ENCODE measurements around the gene TSPAN18. TPM values are rescaled to one million over a fixed set of nuclear protein-coding genes. Genes with fewer than 3 reads are reported as not detected.

The TSPAN18 gene
- total and polyA plus RNA-seq, 2 of the 4 experiments (the other 2 are of a cell fraction): 0.36 to 1.1 TPM

- H3K4me3 ChIP-seq (ENCODE audit: insufficient read depth, low read depth, low read length): no peak overlapping the region
- H4K5ac ChIP-seq (ENCODE audit: low read depth, low read length): no peak overlapping the region
- H3K27me3 ChIP-seq (ENCODE audit: control insufficient read depth, insufficient read depth, low read length): no peaks in the 10 kb centered on the region
- dilution Hi-C loops (cut with HindIII; ENCODE audit: low sequenced_read_pairs, unreplicated experiment) (no loop called here), in situ Hi-C loops (cut with MboI; ENCODE audit: low sequenced_read_pairs) (no loop called here), intact Hi-C loops (cut with micrococcal nuclease) (no loop called here)
- H4K20me1 ChIP-seq (ENCODE audit: insufficient read depth, low read length): peaks cover 75% of the 10 kb centered on the region
- H2AFZ ChIP-seq (replicated peaks; ENCODE audit: low read length, poor library complexity): no peak overlapping the region
- peaks cover 7% of the 10 kb centered on the region for H3K9me1 ChIP-seq (ENCODE audit: insufficient read depth, low read length)
- no peak overlapping the region for H3K18ac ChIP-seq (ENCODE audit: low read depth, low read length)
- no peak for ATAC-seq (ENCODE audit: low read depth)
- H3K56ac ChIP-seq (ENCODE audit: extremely low read depth, insufficient read depth, low read length): no peak overlapping the region
- TF ChIP-seq, protein P1, sequence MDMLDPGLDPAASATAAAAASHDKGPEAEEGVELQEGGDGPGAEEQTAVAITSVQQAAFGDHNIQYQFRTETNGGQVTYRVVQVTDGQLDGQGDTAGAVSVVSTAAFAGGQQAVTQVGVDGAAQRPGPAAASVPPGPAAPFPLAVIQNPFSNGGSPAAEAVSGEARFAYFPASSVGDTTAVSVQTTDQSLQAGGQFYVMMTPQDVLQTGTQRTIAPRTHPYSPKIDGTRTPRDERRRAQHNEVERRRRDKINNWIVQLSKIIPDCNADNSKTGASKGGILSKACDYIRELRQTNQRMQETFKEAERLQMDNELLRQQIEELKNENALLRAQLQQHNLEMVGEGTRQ (IDR thresholded peaks at IDR 0.05; ENCODE audit: low read depth, low read length): no peak
- TF ChIP-seq POLR2A (IDR thresholded peaks at IDR 0.05; ENCODE audit: low read depth, low read length): no peak
- no peak for TF ChIP-seq MAZ (IDR thresholded peaks at IDR 0.05; ENCODE audit: borderline replicate concordance, low read depth, low read length)
- no peak for TF ChIP-seq RFX5 (IDR thresholded peaks at IDR 0.05; ENCODE audit: low read depth, low read length)
- no peak for TF ChIP-seq FOS (IDR thresholded peaks at IDR 0.05; ENCODE audit: low read depth, low read length)
- no peak for TF ChIP-seq CHD1 (IDR thresholded peaks at IDR 0.05; ENCODE audit: low read depth, low read length)
- TF ChIP-seq, protein P2, sequence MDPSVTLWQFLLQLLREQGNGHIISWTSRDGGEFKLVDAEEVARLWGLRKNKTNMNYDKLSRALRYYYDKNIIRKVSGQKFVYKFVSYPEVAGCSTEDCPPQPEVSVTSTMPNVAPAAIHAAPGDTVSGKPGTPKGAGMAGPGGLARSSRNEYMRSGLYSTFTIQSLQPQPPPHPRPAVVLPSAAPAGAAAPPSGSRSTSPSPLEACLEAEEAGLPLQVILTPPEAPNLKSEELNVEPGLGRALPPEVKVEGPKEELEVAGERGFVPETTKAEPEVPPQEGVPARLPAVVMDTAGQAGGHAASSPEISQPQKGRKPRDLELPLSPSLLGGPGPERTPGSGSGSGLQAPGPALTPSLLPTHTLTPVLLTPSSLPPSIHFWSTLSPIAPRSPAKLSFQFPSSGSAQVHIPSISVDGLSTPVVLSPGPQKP (IDR thresholded peaks at IDR 0.05; ENCODE audit: borderline replicate concordance, low read depth, low read length): no peak
- no peak for TF ChIP-seq SMC3 (IDR thresholded peaks at IDR 0.05; ENCODE audit: low read depth, low read length)
- no peak for TF ChIP-seq CTCF (conservative IDR thresholded peaks at IDR 0.05; ENCODE audit: low read depth, low read length)
- no peak for TF ChIP-seq RCOR1 (IDR thresholded peaks at IDR 0.05; ENCODE audit: insufficient replicate concordance, low read length)
- no peak for TF ChIP-seq CEBPB (IDR thresholded peaks at IDR 0.05; ENCODE audit: low read depth, low read length)
- TF ChIP-seq RAD21 (IDR thresholded peaks at IDR 0.05; ENCODE audit: low read length): no peak
- no peak for TF ChIP-seq MAFK (IDR thresholded peaks at IDR 0.05; ENCODE audit: low read depth, low read length)
- no peak for TF ChIP-seq BHLHE40 (IDR thresholded peaks at IDR 0.05; ENCODE audit: low read depth, low read length)
- no peak for TF ChIP-seq MXI1 (IDR thresholded peaks at IDR 0.05; ENCODE audit: borderline replicate concordance, low read depth, low read length)
- no peak for TF ChIP-seq NFE2L2 (IDR thresholded peaks at IDR 0.05; ENCODE audit: low read depth, low read length)
- H3K23ac ChIP-seq (ENCODE audit: low read depth, low read length): no peak overlapping the region
- no peak overlapping the region for H4K8ac ChIP-seq (ENCODE audit: low read depth in 2 of 2, low read length in 2 of 2)
- WGBS, 2 experiments (ENCODE audit: extremely low coverage in 2 of 2, insufficient read length in 1 of 2): 43% methylated on average over 1 of the region's 7 CpGs; no CpG with 5 or more reads in 1 of the 2 experiments
- H2BK5ac ChIP-seq (ENCODE audit: low read depth, low read length, poor library complexity, severe bottlenecking): no peak overlapping the region
- ChIA-PET POLR2A (ENCODE audit: unreplicated experiment) (no interaction called here), CTCF (interaction anchor here (0.9 kb wide), 1 partner anchor 162 kb away, joined by 4 read pairs; no protein-coding TSS in a partner anchor)
- peak; percentile 10 for DNase-seq
- no peak overlapping the region for H2AK5ac ChIP-seq (ENCODE audit: low read depth, low read length)
- no TSS peak for BruUV-seq (replicated peaks)
- no peak overlapping the region for H2BK20ac ChIP-seq (ENCODE audit: low read depth, low read length)
- H3K27ac ChIP-seq (ENCODE audit: insufficient read depth, low read length): no peak overlapping the region
- no peak overlapping the region for H2BK15ac ChIP-seq (ENCODE audit: low read depth, low read length)
- H3K36me3 ChIP-seq (ENCODE audit: control insufficient read depth, insufficient read depth, low read length): peaks cover 29% of the 10 kb centered on the region; the same call in 1 of the 2 replicates
- H2BK120ac ChIP-seq (ENCODE audit: low read depth, low read length): no peak overlapping the region
- H3K79me1 ChIP-seq (ENCODE audit: low read depth in 1 of 2, low read length in 2 of 2): peaks cover 14 to 43% of the 10 kb centered on the region in 2 experiments
- no peaks in the 10 kb centered on the region for H3K9me3 ChIP-seq (ENCODE audit: control insufficient read depth, insufficient read depth, low read length)
- no peak overlapping the region for H3K4me2 ChIP-seq (ENCODE audit: low read depth, low read length)
- no peak overlapping the region for H3K9ac ChIP-seq (ENCODE audit: low read depth, low read length)
- H3K14ac ChIP-seq (replicated peaks; ENCODE audit: low read depth, low read length): no peak overlapping the region
- H2AK9ac ChIP-seq (replicated peaks; ENCODE audit: low read depth, low read length, poor library complexity): no peak overlapping the region
- H3K4ac ChIP-seq (ENCODE audit: low read depth, low read length): no peak overlapping the region
- peaks cover 2% of the 10 kb centered on the region; the same call in 1 of the 2 replicates for H3K4me1 ChIP-seq (ENCODE audit: control insufficient read depth, insufficient read depth, low read length)
- H4K91ac ChIP-seq (ENCODE audit: insufficient read depth, low read depth, low read length): no peak overlapping the region
These were observed 217.6 kb downstream of the TSPAN18 start for GRCh38 chr11:44944181-44944852.

All from IMR-90 (cell line).